Fibroblast of skin of right quadriceps (primary cell): ENCODE data around the gene C22orf39.

Experiments
- DNase-seq: peaks from one replicate; pipeline ENCODE4 v3.0.0-alpha.2; 2013

Gene C22orf39

DNA sequence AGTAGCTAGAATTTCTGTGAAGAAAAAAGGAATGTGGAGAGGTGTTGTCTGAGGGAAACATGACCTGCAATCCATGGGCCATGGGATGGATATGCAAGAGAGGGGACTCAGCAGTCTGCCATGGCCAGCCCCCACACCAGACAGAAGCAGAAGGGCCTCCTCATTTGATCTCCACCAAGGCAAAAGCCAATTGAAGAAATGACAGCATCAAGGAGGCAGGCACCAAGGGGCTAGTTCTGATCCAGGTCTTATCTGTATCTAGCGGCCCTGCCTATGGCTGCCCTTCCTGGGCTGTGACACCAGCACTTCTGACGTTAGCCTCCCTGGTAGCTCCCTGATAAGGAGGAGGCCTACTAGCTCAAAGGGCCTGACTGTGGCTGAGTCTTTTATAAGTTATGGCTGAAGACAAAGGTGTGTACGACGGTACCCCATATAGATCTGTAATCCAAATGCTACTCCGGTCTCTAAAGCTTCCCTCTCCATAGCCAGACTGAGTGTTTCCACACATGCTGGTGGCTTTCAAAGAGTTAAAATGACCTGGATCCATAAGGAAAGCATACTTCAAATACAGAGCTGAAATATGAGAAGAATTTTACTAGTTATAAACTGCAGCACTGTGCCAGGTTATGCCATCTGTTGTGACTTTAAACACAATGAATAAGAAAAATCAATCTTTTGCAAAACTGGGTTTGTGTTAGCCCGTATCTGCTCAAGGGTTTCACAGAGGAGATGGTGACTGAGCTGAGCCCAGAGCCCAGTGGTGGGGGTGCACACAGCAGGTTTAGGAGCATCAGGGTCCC is 50.4 kb downstream of the C22orf39 start:
- no peak for DNase-seq

DNA sequence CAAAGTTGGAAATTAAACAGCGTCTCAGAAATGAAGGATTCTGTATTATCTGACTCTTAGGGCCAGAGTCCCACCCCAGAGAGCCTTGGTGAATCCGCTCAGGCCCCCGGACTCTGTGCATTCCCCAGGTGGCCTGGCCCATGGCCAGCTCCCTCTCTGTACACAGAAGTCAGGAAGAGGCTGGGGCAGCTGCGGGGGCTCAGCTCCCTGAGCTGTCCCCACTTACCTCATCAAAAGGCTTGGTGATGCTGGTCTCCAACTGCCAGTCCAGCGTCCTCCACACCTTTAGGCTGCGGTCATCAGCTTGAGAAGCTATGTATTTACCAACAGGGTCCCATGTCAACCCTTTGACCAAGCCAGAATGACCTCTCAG is 51.0 kb downstream of the C22orf39 start:
- DNase-seq: no peak

DNA sequence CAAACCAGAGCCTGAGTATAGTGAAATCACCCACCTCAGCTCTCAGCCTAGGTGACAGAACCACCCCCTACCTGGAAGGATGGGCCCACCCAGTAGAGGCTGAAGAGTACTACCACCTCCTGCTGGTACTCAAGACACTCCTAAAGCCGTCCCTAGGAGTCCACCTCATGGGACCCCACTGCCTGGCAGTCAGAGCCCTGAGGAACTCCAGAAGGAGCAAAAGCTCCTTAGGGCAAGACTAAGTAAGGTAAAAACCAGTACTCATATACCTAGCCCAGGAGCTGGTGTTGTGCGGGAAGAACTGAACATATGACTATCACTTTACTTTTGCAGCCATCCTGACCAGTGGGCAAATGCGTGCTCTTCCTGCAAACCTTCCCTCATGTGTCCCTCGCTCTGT is 52.2 kb downstream of the C22orf39 start:
- DNase-seq: no peak

DNA sequence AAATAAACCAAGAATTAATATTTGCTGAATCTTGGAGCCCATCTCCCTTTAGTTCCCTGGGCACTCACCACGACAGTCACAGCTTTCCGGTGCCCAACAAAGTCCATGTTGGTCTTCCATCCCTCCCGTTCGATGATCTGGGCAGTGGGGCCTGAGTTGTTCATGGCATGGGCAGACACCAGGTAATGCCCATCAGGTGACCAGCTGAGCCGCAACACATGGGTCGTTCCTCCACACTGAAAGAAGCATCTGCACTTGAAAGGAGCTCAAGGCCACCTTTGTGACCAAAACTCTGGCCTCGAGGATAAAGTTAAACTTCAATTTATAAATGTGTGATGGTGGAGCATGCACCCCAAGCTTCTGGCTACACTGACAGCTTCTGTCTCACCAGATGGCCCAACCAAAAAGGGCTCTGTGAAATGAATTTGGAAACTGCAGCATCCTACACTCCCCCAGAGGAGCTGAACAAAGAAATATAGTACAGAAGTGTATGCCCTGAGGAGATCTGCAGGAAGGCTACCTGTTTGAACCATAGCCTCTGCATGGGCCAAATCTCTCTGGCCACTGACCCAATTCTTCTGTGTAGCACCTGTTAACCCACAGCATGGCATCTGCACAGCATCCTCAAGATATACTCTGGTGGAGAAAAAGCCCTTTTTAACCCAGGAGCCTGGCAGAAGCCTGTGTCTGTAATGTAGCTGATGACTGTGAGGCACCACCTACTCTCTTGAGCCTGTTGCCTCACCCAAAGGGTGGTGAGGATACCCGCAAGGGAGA is 53.0 kb downstream of the C22orf39 start:
- DNase-seq: no peak

DNA sequence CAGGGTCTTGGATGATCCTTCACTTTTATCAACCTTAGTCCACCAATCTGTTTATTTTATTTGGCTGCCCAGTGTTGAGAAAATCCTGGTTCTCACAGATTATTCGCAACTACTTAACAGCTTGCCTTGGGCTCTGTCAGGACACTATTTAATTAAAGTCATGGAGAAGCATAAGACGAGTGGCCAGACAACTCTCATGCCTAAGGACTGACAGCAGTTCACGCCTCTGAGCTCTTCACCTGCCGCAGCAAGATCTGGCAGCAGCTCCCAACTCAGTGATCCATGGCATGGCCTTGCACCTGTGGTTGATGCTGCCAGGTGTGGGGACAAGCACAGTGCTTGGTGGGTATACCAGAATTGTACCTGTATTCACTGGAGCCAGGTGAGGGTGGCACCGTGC is 53.8 kb downstream of the C22orf39 start:
- DNase-seq: no peak
